Heart left ventricle (tissue), 13 donors: ENCODE results near the gene LAMB2.

ENCODE experiments used
- CTCF ChIP-seq, 12 donors: fragments of 200-600 bp; sonication (generic) in 4 of 12; IDR thresholded peaks; one replicate each; pipeline versions ENCODE4 v1.5.0 to v1.8.0; 2018 to 2022; ENCODE audit warnings: antibody characterized with exemption in 12 of 12, mild to moderate bottlenecking in 5 of 12
- POLR2A ChIP-seq, 2 donors: fragments of 450-650 bp; IDR thresholded peaks; one replicate each; pipeline ENCODE4 v1.6.1; 2017; ENCODE audit warnings: antibody characterized with exemption in 2 of 2, mild to moderate bottlenecking in 2 of 2, moderate library complexity in 2 of 2
- donor health status: ischemic (EF 13 %, LVEDD 7.1; RV severe dilation, severe dysfunction).
- donor health status: DM: no; HTN: yes; CAD: no.
- donor health status: DM: no; HTN: no; CAD: no.
- donor health status: ischemic (EF 25% LVEDD 6.9; RV normal size, moderate dysfunction).
- donor health status: ischemic (EF 25% LVEDD 5.7; RV mildly dilated, moderate dysfunction).
- donor health status: ischemic (EF 35%, LVEDD 5.7; RV mildly dilated, moderate dysfunction).
- donor health status: nonischemic (EF 11% LVEDD 7.7; RV severe dilation, severe dysfunction).
- donor health status: DM: yes; HTN: yes; CAD: no.
- donor health status: PGD.
- donor health status: ischemic (EF 29% LVEDD 5.4; RV normal size, mild dysfunction).
- donor health status: nonischemic (EF 23%, LVEDD 6.1; RV moderate dilation, normal function).

DNA sequence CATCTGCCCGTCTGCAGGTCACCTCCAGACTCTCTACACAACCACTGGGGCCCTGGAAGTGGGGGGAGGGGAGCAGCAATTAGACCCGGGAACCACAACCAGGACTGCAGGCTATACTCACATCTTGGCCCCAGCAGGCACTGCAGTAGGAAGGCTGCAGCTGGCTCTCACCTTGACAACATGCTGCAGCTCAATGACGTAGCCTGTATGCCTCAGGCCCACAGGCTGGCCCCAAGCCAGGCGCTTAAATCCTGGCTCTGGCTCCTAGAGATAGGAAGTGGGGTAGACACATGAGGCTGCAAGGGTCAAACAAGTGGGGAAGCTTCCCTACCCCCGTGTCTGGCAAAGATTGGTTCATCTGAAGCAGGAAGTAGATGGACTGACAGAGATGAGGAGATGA lies 34.4 kb downstream of the LAMB2 start:
- TF ChIP-seq POLR2A (IDR thresholded peaks at IDR 0.05): no peak
- no peak for TF ChIP-seq CTCF (IDR thresholded peaks at IDR 0.05)
